GM21367 (cell line): ENCODE data around the gene RNF213.

Experiments
- ATAC-seq: cut with Tn5 transposase; IDR thresholded peaks from one replicate; pipeline ENCODE4 v1.9.1; 2021; ENCODE audit not compliant: unreplicated experiment

The RNF213 gene

GRCh38 chr17:80363518-80364090 is 103.0 kb downstream of the RNF213 start:
- ATAC-seq: no peak

DNA sequence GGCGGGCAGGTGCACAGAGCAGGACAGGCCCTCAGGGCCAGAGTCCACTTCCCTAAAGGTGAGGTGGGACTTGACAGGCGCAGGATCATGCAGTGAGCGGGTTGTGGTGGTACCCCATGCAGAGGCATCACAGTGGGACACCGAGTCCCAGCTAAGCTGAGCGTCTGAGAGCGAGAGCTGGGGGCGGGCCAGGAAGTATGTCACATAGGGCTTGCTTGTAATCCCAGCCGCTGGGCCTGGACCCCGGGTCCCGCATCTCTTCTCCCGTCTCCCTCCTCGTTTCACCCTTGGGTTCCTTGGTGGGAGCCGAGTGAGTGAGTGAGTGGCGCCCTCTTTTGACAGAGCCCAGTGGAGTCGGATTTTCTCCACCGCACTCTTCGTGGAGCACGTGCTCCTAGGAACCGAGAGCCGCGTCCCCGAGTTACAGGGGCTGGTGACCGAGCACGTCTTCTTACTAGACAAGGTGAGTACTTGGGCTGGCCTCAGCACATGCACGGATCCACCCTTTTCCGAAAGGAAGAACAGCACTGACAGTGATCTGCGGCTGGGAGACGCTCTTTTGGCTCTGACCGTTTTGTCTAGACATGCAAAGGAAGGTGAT is 103.5 kb downstream of the RNF213 start:
- ATAC-seq: no peak

GRCh38 chr17:80365001-80365965 is 104.6 kb downstream of the RNF213 start:
- ATAC-seq: no peak

- ATAC-seq: no peak
Measured at GRCh38 chr17:80365983-80366382, 105.3 kb downstream of the RNF213 start.

- no peak for ATAC-seq
Measured at GRCh38 chr17:80367503-80367902, 106.9 kb downstream of the RNF213 start.

DNA sequence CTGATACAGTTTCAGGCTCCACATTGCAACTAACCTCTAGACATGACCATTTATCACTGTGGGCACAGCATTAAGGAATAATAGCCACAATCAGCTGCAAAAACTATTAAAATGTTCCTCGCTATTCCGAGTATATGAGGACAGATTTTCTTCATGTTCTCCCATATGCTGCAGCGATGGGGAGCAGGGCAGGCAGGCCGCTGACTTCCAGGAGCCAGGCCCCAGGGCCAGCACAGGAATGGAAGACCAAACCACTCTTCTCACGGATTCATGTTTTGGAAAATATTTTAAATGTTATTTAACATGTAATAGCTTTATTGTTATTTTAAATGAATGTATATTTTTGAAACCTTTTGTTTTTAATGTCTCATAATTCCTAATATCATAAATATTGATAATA is 110.5 kb downstream of the RNF213 start:
- ATAC-seq: no peak

DNA sequence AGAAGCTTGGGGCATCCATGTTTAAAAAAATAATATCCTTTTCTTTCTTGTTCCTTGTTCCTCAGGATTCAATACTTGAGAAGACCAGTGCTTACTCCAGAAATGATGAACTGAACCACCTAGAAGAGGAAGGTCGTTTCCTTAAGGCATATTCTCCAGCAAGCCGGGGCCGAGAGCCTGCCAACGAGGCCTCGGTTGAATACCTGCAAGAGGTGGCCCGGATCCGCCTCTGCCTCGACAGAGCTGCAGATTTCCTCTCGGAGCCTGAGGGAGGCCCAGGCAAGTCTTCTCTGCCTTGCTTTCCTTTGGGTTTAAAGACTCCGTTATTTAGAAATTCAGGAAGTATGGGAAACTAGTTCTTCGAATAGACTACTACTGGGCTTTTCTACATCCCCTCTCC is 111.8 kb downstream of the RNF213 start:
- ATAC-seq: no peak

DNA sequence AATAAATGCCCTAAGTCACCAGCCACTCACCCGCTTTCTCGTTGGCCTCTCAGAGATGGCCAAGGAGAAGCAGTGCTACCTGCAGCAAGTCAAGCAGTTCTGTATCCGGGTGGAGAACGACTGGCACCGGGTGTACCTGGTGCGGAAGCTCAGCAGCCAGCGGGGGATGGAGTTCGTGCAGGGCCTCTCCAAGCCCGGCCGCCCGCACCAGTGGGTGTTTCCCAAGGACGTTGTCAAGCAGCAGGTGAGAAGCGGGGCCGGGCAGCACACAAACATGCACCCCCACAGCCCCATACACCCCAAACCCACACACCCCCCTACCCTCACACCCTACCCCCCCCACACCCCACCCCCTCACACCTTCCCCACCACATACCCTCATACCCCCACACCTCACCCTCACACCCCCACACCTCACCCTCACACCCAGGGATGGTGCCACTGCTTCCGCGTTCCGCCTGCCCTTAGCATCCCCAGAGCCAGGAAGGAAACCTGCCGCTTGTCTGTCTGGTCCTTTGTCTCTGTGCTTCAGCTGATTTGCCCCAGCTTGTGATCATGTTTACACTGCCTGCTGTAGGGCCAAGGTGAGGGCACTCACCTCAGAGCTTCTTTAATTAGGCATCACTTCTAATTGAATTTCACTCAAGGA is 112.4 kb downstream of the RNF213 start:
- no peak for ATAC-seq

- no peak for ATAC-seq
Measured at GRCh38 chr17:80374039-80374731, 113.5 kb downstream of the RNF213 start.

GRCh38 chr17:80374732-80375585 is 114.3 kb downstream of the RNF213 start:
- ATAC-seq: no peak

DNA sequence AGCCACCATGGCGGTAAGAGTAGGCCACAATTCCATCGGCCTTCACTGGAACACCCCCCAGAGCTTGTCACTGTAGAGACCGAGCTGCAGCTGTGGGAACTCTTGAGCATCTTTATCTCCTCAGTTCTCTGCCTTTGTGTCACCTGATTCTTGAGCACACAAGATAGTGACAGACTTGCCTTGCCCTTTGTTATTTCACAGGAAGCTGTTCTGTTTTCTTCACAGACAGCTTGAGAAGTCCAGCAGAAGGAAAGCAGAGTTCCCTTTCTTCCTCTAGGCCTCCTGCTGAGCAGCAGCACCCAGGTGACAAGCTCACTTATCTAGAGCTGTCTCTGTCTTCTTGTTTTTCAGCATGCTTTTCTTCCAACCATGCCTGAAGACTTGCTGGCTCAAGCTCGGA is 115.9 kb downstream of the RNF213 start:
- no peak for ATAC-seq

GRCh38 chr17:80377798-80378197 is 117.1 kb downstream of the RNF213 start:
- no peak for ATAC-seq

DNA sequence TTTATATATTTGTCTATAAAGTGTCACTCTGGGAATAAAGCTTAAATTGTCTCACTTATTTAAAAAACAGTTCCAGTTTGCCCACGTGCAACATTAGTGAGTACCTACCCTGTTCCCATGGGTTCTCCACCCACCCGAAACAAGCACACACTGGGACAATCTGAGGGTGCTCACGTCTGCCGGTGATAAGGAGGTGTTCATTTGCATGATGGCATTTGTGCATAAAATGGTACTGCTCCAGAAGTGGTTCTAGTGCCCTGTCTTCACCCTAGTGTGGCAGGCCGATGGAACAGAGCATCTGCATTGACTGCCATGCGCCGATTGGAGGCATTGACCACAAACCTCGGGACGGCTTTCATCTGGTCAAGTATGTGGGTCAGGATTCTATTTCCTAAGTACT is 118.7 kb downstream of the RNF213 start:
- no peak for ATAC-seq

GRCh38 chr17:80380068-80380467 is 119.4 kb downstream of the RNF213 start:
- ATAC-seq: no peak

DNA sequence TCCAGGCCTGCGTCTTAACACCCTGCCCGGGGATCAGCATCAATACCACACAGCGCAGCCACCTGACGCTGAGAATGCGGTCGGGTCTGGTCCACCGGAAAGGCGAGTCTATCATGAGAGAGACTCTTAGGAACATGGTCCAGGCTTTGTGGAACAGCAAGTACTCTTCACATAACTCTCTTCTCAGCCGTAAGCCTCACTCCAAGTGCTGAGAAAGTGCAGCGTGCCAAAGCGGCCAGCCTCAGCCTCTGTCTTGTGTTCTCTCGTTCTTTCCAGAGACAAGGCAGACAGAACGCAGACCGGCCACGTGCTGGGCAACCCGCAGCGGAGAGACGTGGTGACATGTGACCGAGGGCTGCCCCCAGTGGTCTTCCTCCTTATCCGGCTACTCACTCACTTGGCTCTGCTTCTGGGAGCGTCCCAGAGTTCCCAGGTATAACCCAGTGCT is 119.9 kb downstream of the RNF213 start:
- ATAC-seq: no peak

GRCh38 chr17:80381416-80381923 is 120.8 kb downstream of the RNF213 start:
- ATAC-seq: no peak

DNA sequence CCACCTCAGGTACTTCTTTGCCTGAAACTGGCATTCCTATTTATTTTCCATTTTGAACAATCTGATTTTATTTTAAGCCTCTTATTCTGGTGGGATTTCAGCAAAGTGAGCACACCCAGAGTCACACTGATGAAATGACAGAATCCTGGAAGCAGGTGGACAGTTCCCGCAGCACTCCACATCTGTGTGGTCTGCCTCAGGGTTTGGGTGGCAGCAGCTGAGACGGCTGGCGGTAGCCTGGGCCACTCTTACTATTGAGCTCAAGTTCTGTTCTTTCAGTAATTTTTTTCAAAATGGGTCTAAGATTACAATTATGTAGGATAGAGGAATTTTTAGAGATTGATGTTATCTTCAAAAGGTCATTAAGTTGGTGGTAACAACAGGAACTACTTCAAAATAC is 121.8 kb downstream of the RNF213 start:
- no peak for ATAC-seq

DNA sequence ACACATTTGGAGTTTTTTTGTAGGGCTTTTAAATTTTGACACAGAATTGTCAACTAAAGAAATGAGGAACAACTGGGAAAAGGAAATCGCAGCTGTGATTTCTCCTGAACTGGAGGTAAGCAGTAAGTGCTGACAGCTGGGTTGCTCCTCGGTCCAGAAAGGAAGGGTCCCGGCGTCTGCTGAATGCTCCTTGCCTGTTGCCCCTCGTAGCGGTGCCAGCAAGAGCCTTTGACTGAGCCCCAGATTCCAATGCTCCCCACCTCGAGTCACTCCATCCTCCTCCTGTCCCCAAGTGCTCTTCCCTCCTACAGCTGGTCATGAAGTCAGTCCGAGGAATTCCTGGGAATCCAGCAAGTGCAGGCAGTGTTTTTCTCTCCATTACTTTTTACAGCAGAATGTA is 122.3 kb downstream of the RNF213 start:
- ATAC-seq: no peak

DNA sequence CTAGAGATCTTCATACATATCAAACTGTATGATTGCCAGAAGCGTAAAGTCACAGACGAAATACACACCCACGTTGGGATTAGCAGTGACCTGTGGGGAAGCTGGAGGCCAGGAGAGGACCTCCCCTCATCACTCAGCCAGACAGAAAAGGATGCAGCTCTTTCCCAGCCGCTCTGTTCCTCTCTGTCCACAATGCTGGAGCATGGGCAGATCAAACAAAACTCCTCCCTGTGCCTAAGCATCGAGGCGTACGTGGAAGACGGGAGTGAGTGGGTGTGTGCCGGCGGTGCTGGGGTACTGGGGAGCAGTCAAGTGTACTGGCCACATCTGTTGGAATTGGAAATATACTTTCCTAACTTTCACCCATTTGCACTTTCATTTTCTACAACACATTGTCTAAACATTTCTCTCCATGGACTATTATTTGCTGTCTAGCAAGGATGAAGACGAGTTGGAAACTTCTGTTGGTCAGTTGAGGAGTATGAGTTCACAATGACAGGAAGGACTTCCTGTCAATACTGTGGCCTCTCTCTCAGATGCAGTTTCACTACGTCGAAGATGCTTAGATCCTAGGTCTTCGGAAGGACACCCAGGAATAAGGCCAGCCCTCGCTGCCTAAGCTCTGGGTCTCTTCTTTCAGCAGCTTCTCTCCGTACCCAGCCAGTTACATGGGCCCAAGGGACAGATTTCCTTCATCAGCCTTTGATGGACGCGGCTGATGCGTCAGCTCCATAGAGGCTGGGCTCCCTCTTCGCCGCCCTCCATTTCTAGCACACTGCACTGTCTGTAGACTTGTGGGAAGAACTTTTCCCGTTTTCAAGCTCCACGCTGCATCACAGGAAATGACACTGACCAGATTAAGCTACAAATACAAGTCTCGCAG is 123.7 kb downstream of the RNF213 start:
- no peak for ATAC-seq
